Suprapubic skin (tissue), 4 donors: ENCODE results near the gene SLC2A1.

ENCODE experiments used
- EP300 ChIP-seq: sonication (generic); formaldehyde crosslinking; IDR thresholded peaks from one replicate; pipeline ENCODE4 v1.6.1; 2017; ENCODE audit warnings: antibody characterized with exemption
- POLR2A ChIP-seq, 2 donors: fragments of 450-650 bp; IDR thresholded peaks; one replicate each; pipeline ENCODE4 v1.6.1; 2017; ENCODE audit warnings: antibody characterized with exemption in 2 of 2, mild to moderate bottlenecking in 2 of 2, moderate library complexity in 2 of 2
- POLR2AphosphoS5 ChIP-seq, 3 donors: sonication (generic); formaldehyde crosslinking; IDR thresholded peaks; one replicate each; pipeline ENCODE4 v1.6.1; 2017; ENCODE audit warnings: antibody characterized with exemption in 3 of 3
- TF ChIP-seq, protein P1 (sequence below), 2 donors: fragments of 200-600 bp in 1 of 2; fragments of 450-650 bp in 1 of 2; sonication (generic) in 1 of 2; IDR thresholded peaks; one replicate each; pipeline ENCODE4 v1.5.1; 2016 to 2019; ENCODE audit warnings: antibody characterized with exemption in 2 of 2, mild to moderate bottlenecking in 1 of 2, moderate library complexity in 1 of 2

DNA sequence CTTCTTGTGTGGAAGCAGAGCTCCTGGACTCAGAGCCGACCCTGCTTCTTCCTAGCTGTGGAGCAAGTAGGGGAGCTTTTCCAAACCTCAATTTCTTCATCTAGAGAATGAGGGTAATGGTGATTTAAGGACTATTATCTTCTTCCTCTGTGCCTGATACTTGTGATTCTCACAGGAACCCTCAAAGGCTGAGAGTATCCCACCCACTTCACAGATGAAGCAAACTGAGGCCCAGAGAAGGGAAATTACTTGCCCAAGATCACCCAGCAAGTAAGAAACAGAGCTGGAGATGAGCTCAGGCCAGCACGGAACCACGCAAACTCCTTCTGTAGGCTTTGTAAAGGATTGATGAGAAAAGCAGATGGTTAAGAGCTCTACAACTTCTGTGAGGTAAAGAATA lies 15.1 kb upstream of the SLC2A1 start:
- TF ChIP-seq, protein P1, sequence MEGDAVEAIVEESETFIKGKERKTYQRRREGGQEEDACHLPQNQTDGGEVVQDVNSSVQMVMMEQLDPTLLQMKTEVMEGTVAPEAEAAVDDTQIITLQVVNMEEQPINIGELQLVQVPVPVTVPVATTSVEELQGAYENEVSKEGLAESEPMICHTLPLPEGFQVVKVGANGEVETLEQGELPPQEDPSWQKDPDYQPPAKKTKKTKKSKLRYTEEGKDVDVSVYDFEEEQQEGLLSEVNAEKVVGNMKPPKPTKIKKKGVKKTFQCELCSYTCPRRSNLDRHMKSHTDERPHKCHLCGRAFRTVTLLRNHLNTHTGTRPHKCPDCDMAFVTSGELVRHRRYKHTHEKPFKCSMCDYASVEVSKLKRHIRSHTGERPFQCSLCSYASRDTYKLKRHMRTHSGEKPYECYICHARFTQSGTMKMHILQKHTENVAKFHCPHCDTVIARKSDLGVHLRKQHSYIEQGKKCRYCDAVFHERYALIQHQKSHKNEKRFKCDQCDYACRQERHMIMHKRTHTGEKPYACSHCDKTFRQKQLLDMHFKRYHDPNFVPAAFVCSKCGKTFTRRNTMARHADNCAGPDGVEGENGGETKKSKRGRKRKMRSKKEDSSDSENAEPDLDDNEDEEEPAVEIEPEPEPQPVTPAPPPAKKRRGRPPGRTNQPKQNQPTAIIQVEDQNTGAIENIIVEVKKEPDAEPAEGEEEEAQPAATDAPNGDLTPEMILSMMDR (IDR thresholded peaks at IDR 0.05) = no peak
- TF ChIP-seq POLR2A (IDR thresholded peaks at IDR 0.05) (no peak), POLR2AphosphoS5 (IDR thresholded peaks at IDR 0.05) (no peak), EP300 (no peak)
